Keratinocyte (primary cell): Measurements from ENCODE around the gene FIBIN. TPM values are rescaled to one million over a fixed set of nuclear protein-coding genes. Genes with fewer than 3 reads are reported as not detected.

Source experiments
- DNase-seq: peaks from one replicate; pipeline ENCODE4 v3.0.0-alpha.2; 2011; ENCODE audit warnings: low read depth, missing footprints, low spot score
- FAIRE-seq: peaks from 2 replicates; lab custom pipeline; 2011; peaks lifted over from hg19 to GRCh38; lab: Jason Lieb, UNC
- H2AFZ ChIP-seq: 2 replicates; pipeline ENCODE4 v1.6.0; 2012; ENCODE audit warnings: low read length, control low read depth, inconsistent platforms; ENCODE audit not compliant: control insufficient read depth
- H3K27ac ChIP-seq: 2 replicates; pipeline ENCODE4 v1.5.1; 2011; ENCODE audit warnings: low read length; ENCODE audit not compliant: control insufficient read depth, insufficient read depth
- H3K27me3 ChIP-seq: 3 replicates; pipeline ENCODE4 v1.6.0; 2011; ENCODE audit warnings: low read length; ENCODE audit not compliant: control insufficient read depth, insufficient read depth; ENCODE audit errors: extremely low read depth
- H3K36me3 ChIP-seq, 2 experiments: 2 replicates in 1 of 2; 3 replicates in 1 of 2; pipeline ENCODE4 v1.5.1; 2011; ENCODE audit warnings: low read length in 2 of 2, mild to moderate bottlenecking in 1 of 2; ENCODE audit not compliant: control insufficient read depth in 2 of 2, insufficient read depth in 2 of 2; ENCODE audit errors: extremely low read depth in 1 of 2
- H3K4me1 ChIP-seq: 3 replicates; pipeline ENCODE4 v1.5.1; 2011; ENCODE audit warnings: low read length; ENCODE audit not compliant: control insufficient read depth, insufficient read depth; ENCODE audit errors: extremely low read depth
- H3K4me2 ChIP-seq: 3 replicates; pipeline ENCODE4 v1.6.0; 2011; ENCODE audit warnings: low read depth, low read length; ENCODE audit not compliant: control insufficient read depth, insufficient read depth; ENCODE audit errors: extremely low read depth
- H3K4me3 ChIP-seq, 3 experiments: fragments of 200-600 bp in 1 of 3; sonication (generic) in 1 of 3; 2 replicates in 2 of 3; 3 replicates in 1 of 3; pipeline ENCODE4 v1.5.1; 2011 to 2016; ENCODE audit warnings: low read length in 3 of 3, mild to moderate bottlenecking in 3 of 3, control low read depth in 2 of 3, inconsistent platforms in 1 of 3, low read depth in 1 of 3, mixed read lengths in 1 of 3, mixed run types in 1 of 3, moderate library complexity in 1 of 3; ENCODE audit not compliant: control insufficient read depth in 2 of 3, insufficient read depth in 2 of 3; ENCODE audit errors: extremely low read depth in 1 of 3
- H3K79me2 ChIP-seq: 2 replicates; pipeline ENCODE4 v1.6.0; 2012; ENCODE audit warnings: low read length; ENCODE audit not compliant: control insufficient read depth, insufficient read depth
- H3K9ac ChIP-seq: 3 replicates; pipeline ENCODE4 v1.6.0; 2011; ENCODE audit warnings: low read length; ENCODE audit not compliant: control insufficient read depth, insufficient read depth; ENCODE audit errors: extremely low read depth
- H3K9me1 ChIP-seq: 3 replicates; pipeline ENCODE4 v1.6.0; 2011; ENCODE audit warnings: low read length; ENCODE audit not compliant: control insufficient read depth, insufficient read depth; ENCODE audit errors: extremely low read depth
- H3K9me3 ChIP-seq: 2 replicates; pipeline ENCODE4 v1.5.1; 2012; ENCODE audit warnings: low read depth, low read length; ENCODE audit not compliant: control insufficient read depth
- H4K20me1 ChIP-seq: 3 replicates; pipeline ENCODE4 v1.6.0; 2011; ENCODE audit warnings: low read length; ENCODE audit not compliant: control insufficient read depth, insufficient read depth; ENCODE audit errors: extremely low read depth
- CTCF ChIP-seq, 3 experiments: IDR thresholded peaks in 1 of 3; conservative IDR thresholded peaks in 1 of 3; optimal IDR thresholded peaks in 1 of 3; 2 replicates in 2 of 3; 3 replicates in 1 of 3; pipeline versions ENCODE3 to v1.5.1; 2011; ENCODE audit warnings: low read length in 3 of 3, mild to moderate bottlenecking in 3 of 3, moderate library complexity in 2 of 3, control low read depth in 1 of 3, inconsistent platforms in 1 of 3; ENCODE audit not compliant: insufficient read depth in 2 of 3; ENCODE audit errors: extremely low read depth in 1 of 3
- EZH2 ChIP-seq: IDR thresholded peaks from one replicate; pipeline ENCODE4 v1.6.1; 2012; ENCODE audit warnings: inconsistent platforms, mild to moderate bottlenecking, low read length, moderate library complexity
- dilution Hi-C: fragments of 300-500 bp; cut with MboI; formaldehyde crosslinking; loops from one replicate; pipeline ENCODE4 v1.7.0; 2020; ENCODE audit warnings: low sequenced_read_pairs; ENCODE audit not compliant: extremely low pct_ligation_motif_present
- polyA plus RNA-seq, 5 experiments: library from polyadenylated mRNA; depleted of rRNA in 3 of 5; stranded (reverse) in 3 of 5; stranded (forward) in 1 of 5; unstranded in 1 of 5; fragments of >200 nt; gene quantifications; 1 replicate in 1 of 5; 2 replicates in 3 of 5; 3 replicates in 1 of 5; pipeline versions ENCODE4 v1.2.1 to v1.2.3, GENCODE V29; 2011 to 2012; ENCODE audit warnings: missing spikeins in 2 of 5, low read depth in 1 of 5, low replicate concordance in 1 of 5

FIBIN gene
- polyA plus RNA-seq, 1 donor (not counting 4 experiments of a cell fraction or from before 2014, with no cell fraction given), result 0.30 TPM

- H3K4me3 ChIP-seq, result no peak overlapping the region
- peaks cover 10% of the 10 kb centered on the region for H3K4me1 ChIP-seq
- H3K4me2 ChIP-seq, result no peak overlapping the region
- H3K36me3 ChIP-seq, result no peaks in the 10 kb centered on the region
- H3K27me3 ChIP-seq, result no peaks in the 10 kb centered on the region
- H2AFZ ChIP-seq, result peak overlapping the region; percentile 54
- H3K79me2 ChIP-seq, result no peaks in the 10 kb centered on the region
- no peak overlapping the region for H3K9ac ChIP-seq
- no peak for TF ChIP-seq EZH2
- no peak for TF ChIP-seq CTCF (optimal IDR thresholded peaks at IDR 0.05 in 1 of 3, IDR thresholded peaks at IDR 0.05 in 1 of 3, conservative IDR thresholded peaks at IDR 0.05 in 1 of 3; ENCODE audit: extremely low read depth in 1 of 3, insufficient read depth in 2 of 3, low read length in 3 of 3)
- H3K9me3 ChIP-seq, result no peaks in the 10 kb centered on the region
- no peak overlapping the region for H3K27ac ChIP-seq
- no peaks in the 10 kb centered on the region for H4K20me1 ChIP-seq
- DNase-seq (no peak), FAIRE-seq (no peak)
- H3K9me1 ChIP-seq, result no peaks in the 10 kb centered on the region
- dilution Hi-C loops, result no loop called here
Observed at GRCh38 chr11:27012234-27012921, 18.5 kb downstream of the FIBIN start.

GRCh38 chr11:27013781-27014361 is 20.0 kb downstream of the FIBIN start:
- Histone ChIP-seq H3K9ac (no peak overlapping the region), H3K9me1 (no peaks in the 10 kb centered on the region), H2AFZ (no peak overlapping the region), H3K27me3 (no peaks in the 10 kb centered on the region), H3K27ac (no peak overlapping the region), H3K4me2 (no peak overlapping the region), H3K4me3 (no peak overlapping the region), H3K36me3 (no peaks in the 10 kb centered on the region), H3K4me1 (peaks cover 10% of the 10 kb centered on the region), H3K79me2 (no peaks in the 10 kb centered on the region), H4K20me1 (no peaks in the 10 kb centered on the region), H3K9me3 (no peaks in the 10 kb centered on the region)
- DNase-seq, result no peak
- TF ChIP-seq CTCF (optimal IDR thresholded peaks at IDR 0.05 in 1 of 3, IDR thresholded peaks at IDR 0.05 in 1 of 3, conservative IDR thresholded peaks at IDR 0.05 in 1 of 3; ENCODE audit: extremely low read depth in 1 of 3, insufficient read depth in 2 of 3, low read length in 3 of 3) (no peak), EZH2 (no peak)
- peak; percentile 61 for FAIRE-seq
- dilution Hi-C loops, result no loop called here
